ENCODE data around the gene SLC16A14.
"Not testable (repeated sequence)": the region's sequence is repeated elsewhere in the genome, so short reads cannot be mapped to it uniquely, and the experiment has no call there.

Gene SLC16A14, protein sequence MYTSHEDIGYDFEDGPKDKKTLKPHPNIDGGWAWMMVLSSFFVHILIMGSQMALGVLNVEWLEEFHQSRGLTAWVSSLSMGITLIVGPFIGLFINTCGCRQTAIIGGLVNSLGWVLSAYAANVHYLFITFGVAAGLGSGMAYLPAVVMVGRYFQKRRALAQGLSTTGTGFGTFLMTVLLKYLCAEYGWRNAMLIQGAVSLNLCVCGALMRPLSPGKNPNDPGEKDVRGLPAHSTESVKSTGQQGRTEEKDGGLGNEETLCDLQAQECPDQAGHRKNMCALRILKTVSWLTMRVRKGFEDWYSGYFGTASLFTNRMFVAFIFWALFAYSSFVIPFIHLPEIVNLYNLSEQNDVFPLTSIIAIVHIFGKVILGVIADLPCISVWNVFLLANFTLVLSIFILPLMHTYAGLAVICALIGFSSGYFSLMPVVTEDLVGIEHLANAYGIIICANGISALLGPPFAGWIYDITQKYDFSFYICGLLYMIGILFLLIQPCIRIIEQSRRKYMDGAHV

DNA sequence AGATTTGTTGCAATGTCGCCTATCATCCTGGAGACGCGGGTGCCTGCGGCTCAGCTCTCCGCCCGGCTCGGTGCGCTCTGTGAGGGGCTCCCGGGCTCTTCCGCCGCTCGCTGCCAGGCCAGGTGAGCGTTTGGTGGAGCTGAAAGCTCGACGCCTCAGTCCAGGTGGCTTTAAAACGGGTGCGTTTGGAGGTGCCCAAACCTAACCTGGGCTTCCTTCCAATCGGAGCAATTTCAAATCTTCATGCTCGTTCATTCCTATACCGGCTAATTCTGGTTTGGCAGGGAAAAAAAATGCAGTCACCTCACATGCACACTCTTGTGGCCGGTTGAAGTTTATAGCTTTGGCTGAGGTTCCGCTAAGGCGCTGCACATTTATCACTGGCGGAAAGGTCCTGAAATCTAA lies at the start of gene SLC16A14:
TSS of gene SLC16A14 (minus strand) at position 274 of the 405 bp plus-strand sequence. CDS start 9,572 bp downstream, outside the sequence.
- DNase-seq (ENCODE audit: low spot score) = peak; percentile 73

DNA sequence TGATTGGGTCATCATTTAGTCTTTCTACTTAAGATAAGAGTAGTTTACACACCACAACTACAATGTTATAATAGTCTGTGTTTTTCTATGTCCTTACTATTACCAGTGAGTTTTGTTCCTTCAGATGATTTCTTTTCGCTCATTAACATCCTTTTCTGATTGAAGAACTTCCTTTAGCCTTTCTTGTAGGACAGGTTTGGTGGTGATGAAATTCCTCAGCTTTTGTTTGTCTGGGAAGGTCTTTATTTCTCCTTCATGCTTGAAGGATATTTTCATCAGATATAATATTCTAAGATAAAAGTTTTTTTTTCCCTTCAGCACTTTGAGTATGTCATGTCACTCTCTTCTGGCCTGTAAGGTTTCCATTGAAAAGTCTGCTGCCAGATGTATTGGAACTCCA lies 38.0 kb upstream of the SLC16A14 start:
- DNase-seq (ENCODE audit: low spot score) = no peak

DNA sequence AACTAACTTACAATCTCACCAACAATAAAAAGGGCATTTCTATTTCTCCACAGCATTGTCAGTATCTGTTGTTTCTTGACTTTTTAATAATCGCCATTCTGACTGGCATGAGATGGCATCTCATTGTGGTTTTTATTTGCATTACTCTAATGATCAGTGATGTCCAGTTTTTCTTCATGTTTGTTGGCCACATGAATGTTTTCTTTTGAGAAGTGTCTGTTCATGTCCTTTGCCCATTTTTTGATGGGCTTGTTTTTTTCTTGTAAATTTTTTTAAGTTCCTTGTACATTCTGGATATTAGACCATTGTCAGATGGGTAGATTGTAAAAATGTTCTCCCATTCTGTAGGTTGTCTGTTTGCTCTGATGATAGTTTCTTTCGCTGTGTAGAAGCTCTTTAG lies 33.2 kb upstream of the SLC16A14 start:
- DNase-seq (ENCODE audit: low spot score) = not testable (repeated sequence)

DNA sequence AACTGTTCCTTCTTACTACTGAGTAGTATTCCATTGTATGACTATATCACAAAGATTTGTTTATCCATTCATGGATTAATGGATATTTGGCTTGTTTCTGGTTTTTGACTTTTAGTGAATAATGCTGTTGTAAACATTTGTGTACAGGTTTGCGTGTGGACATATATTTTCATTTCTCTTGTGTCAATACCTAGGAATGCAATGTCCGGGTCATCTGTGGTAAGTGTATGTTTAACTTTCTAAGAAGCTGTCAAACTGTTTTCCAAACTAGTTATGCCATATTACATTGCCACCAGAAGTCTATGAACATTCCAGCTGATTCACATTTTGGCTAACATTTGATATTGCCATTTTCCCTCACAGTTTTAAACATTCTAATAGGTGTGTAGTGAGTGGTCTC lies 29.1 kb upstream of the SLC16A14 start:
- no peak for DNase-seq (ENCODE audit: low spot score)

DNA sequence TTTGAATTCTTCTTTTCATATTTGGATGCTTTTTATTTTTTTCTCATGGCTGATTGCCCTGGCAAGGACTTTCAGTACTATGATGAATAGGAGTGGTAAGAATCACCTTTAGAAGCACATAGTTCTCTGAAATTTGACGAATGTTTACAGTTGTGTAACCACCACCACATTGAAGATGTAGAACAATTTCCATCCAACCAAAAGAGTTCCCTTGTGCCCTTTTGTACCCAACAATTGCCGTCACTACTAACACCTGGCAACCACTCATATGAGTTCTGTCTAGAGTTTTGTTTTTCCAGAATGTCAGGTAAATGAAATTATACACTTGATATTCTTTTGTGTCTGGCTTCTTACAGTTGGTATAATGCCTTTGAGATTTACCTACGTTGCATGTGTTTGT lies 28.7 kb upstream of the SLC16A14 start:
- DNase-seq (ENCODE audit: low spot score) = no peak

DNA sequence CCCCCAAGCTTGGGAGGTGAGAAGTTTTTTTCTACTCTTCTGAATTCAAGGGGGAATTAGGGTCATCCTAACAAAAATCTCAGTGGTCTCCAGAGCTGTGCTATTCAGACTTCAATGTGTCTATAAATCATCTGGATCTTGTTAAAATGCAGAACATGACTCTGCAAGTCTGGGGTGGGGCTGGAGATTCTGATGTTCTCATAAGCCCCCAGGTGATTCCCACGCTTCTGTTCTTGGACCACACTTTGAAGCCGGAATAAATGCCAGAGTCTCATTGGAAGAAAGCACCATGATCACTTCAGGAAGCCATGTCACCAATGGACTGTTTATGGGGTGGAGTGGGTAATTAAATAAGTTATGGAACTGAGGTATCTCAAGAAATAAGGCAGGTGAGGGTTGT lies 22.2 kb upstream of the SLC16A14 start:
- DNase-seq (ENCODE audit: low spot score) = no peak

DNA sequence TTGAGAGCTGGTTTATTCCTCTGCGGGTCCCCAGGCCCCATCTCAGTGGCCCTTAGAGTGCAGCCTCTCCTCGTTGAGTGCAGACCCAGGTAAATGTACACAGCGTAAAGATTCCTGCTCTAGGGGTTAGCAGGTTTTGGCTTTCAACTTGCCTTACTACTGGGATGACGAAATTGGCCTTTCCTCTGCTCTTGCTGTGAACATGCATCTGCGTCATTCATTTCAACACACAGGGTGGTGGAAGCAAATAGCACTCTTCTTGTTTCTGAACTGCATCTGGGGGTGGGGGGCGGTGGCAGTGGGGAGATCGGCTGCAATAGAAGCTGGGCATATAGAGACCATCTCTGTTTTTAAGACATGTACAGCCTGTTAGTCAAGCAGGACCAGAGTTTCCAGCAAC lies 16.5 kb upstream of the SLC16A14 start:
- no peak for DNase-seq (ENCODE audit: low spot score)

DNA sequence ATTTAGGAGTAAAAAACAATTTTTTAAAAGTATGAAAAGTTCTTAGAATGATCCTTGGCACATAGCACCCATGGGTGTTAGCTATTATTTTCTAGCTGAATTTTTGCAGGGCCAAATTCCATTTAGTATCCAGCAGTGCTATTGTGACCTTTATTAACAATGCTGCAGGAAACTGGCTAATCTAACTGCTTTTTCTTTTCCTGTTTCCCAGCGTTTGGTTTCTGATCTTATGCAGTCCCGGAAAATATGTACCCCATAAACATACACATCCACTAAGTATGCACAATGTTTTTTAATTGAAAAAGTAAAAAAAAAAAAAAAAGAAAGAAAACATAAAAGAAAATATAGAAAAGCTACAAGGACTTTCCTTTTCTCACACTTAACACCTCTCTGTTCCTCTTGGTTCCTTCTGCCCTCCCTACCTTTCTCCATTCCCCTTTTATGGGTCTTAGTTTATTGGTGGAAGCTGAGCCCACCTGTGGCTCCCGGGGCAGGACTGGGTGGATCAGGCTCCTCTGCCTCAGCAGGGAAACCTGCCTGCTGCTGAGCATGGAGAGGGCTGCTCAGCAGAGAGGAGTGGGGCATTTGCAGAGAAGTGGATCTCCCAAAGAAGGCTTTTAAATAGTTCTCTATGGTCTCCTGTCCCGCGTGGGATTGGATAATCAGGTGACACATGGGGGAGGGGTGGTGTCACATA lies 9.3 kb upstream of the SLC16A14 start:
- no peak for DNase-seq (ENCODE audit: low spot score)

DNA sequence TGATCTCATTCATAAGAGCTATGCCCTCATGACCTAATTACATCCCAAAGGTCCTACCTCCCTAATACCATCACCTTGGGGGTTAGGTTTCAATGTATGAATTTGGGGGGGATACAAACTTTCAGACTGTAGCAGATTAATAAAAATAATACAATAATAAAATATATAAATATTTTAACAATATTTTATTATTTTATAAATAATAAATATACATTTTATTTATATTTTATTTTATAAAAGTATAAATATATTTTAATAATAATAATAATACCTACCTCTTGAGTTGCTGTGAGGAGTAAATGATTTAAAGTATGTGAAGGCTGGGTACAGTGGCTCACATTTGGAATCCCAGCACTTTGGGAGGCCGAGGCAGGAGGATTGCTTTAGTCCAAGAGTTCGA lies 8.1 kb upstream of the SLC16A14 start:
- no peak for DNase-seq (ENCODE audit: low spot score)

DNA sequence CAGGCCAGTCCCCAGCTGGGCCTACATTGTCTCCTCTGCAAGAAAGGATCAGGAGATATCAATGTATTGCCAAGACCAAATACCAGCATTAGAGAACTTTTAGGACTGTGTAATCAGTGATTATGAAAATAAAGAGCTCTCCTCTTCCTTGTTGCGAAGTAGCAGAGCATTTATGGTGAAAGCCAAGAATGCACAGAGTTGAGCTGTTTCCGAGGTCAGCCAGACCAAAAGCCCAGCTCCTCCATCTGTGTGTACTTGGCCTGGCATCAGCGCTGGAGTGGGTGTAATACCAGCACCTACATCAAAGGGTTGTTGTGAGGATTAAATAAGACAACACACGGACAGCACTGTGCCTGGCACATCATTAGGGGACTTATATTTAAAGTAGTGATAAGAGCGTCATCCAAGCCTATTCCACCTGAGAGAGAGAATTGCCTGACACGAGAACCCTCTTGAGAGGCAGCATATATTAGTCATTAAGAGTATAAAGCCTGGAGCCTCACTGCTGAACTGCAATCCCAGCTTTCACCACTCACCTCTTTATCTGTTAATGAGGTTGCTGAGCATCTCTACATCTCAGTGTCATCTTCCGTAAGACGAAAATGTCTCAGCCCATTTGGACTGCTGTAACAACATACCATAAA lies 7.4 kb upstream of the SLC16A14 start:
- DNase-seq (ENCODE audit: low spot score) = no peak

DNA sequence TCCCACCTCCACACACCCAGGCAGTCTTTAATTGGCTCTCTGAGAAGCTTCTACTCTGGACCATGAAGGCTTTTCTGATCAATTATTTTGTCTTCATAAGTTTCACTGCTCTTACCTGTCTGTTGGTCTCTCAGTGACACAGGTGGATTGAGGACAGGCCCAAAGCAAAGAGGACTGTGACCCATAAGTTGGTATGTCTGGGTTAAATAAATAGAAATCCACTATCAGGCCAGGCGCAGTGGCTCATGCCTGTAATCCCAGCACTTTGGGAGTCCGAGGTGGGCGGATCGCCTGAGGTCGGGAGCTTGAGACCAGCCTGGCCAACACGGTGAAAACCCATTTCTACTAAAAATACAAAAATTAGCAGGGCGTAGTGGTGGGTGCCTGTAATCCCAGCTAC lies 2.7 kb upstream of the SLC16A14 start:
- DNase-seq (ENCODE audit: low spot score) = no peak

DNA sequence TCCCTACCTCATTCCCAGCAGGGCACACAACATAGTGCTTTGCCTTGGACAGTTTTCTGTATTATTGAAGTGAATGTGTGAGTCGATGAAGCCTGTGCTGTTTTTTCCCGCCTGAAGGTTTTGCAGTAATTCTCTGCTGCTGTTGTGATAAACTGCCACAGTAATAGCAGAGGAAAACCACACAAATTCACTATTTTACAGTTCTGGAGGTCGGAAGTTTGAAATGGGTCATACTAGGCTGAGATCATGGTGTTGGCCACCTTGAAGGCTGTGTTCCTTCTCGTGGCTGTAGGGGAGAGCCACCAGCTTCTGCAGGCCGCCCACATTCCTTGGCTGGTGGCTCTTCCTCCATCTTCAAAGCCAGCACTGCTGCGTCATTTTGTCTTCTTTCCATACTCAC lies 678 bp upstream of the SLC16A14 start:
- DNase-seq (ENCODE audit: low spot score) = no peak

DNA sequence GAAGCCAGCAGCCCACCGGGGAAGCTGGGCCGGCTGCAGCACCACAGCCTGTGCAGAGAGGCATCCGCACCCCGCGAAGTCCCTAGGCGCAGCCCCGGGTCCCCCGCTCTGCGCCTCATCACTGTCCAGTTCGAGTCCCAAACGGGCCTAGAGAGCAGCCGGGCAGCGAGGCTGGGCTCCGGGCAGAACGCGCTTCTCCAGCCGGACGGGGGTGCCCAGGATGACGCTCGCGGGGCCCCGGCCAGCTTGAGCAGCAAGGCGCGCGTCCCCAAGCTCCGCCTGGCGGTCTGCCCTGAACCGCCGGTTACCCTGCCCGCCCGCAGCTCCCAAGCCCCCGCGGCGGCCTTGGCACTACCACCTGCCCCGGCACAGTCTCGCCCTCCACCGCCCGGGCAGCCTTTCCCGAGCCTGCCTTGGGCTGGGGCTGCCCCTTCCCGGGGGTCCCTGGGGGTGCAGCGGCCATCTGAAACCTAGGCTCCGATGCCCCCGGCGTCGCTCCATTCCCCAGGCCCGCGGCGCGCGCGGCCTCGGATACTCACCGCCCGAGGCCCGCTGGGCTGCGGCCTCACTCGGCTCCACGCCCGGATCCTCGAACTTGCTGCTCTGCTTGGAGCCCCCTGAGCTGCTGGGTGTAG lies 591 bp downstream of the SLC16A14 start:
- peak; percentile 49 for DNase-seq (ENCODE audit: low spot score)

DNA sequence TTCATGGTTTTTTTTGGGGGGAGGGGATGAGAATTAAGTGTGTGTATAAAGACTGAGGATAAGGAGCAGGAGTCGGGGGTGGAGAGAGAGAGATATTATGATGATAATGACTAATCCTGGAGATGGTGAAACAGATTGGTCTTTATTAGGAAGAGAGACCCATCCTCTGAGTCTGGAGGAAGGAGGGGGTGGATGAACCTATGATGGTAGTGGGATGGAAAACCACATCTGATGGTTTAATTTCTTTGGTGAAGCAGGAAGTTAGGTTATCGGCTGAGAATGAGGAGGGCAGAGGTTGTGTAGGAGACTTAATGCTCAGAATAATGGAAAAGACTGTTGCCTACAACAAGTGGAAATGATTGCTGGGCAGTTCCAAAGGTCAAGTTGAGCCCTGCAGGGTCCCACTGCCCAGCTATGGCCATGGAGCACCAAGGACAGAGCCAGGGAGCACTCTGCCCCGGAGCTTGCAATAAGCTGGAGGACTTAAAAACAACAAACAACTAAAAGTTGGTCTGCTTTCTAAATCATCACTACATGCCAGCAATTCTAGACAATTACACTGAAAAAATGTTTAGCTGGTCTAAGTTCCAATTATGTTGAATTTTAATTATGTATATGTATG lies 7.9 kb downstream of the SLC16A14 start:
- peak; percentile 3 for DNase-seq (ENCODE audit: low spot score)

DNA sequence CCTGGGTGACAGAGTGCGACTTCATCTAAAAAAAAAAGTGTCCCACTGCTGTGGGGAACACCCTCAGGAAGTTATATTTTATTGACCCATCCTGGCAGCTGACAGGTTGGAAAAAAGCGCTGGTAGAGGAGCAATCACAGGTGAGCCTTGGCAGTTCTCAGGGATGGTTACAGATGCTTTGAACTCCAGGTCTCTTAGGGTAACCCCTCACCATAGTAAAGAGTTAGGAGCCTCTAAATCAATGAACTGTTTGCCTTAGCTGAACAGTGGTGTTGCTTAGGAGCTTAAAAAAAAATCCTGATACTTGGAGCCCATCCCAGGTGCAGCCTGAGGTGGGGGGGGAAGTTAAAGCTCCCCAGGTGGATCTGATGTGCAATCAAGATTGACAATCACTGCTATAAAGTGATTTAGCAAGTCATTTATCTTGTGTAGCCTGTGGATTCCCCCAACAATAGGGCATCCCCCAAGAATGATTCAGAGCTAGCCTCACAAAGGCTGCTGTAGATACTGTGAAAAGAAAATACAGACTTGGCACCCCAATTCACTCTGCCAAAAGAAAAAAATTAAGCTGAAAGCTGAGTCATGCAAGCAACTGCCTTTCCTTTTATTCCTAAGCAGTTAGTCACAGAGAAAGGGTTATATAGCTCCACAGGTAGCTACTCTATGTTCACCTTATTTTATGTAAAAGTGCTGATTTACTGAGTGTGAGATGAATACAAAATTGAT lies 14.8 kb downstream of the SLC16A14 start:
- DNase-seq (ENCODE audit: low spot score) = peak; percentile 82

DNA sequence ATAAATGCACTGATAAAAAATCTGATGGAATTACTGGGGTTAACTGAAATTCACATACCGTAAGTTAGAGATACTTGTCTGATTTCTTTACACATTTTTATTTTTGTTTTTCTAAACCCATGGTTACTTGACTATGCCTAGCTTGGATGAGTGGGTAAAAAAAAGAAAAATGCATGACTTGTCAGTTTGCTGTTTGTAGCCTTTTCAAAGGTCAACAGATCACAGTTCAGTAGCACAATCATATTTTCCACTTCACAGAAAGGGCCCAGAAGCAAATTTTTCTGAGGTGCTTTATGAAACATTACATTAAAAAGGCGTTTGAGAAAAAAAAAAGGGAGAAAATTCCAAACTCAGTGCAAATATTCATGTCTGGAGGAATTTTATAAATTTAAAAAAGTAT lies 16.4 kb downstream of the SLC16A14 start:
- DNase-seq (ENCODE audit: low spot score) = peak; percentile 31

DNA sequence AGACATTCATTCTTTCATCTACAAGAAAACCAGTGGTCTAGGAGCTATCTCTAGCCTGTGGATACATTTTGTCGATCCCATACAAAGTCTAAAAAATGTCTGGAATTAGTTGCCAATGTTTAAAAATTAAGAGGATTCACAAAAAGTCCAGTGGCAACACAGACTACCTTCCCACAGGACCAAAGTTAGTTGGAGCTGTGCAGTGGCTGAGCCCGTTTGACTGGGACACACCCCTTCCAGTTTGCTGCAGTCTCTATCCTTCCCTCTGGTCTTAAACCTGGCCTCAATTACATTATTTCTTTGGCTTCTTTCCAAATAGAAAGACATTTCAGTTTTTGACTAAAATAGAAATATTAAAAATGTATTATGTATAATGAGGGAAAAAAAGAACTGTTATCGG lies 18.6 kb downstream of the SLC16A14 start:
- no peak for DNase-seq (ENCODE audit: low spot score)

DNA sequence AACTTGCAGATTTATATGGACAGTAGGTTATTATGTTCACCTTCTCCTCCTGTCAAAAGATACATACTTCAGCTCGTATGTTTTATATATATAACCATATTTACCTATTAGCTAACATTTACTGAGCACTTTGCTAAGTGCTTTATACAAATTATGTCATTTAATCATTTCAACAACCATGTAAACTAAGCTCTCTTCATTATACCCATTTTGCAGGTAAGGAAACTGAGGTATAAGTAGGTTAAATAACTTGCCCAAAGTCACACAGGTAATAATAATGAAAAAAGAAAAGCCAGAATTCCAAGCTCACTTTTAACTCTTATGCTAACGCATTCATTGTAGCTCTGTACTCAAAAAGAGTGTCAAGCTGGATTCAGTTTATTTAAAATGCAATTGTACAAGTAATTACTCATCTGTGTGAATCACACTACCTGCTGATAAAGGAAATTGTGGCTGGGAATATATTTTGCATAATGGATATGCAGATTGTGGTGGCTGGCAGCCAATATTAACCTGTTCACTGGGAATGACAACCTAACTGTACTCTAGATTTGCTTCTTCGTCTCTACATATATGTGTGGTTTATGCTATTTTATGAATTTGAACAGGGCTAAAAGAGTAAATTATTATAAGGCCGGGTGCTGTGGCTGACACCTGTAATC lies 20.6 kb downstream of the SLC16A14 start:
- no peak for DNase-seq (ENCODE audit: low spot score)

DNA sequence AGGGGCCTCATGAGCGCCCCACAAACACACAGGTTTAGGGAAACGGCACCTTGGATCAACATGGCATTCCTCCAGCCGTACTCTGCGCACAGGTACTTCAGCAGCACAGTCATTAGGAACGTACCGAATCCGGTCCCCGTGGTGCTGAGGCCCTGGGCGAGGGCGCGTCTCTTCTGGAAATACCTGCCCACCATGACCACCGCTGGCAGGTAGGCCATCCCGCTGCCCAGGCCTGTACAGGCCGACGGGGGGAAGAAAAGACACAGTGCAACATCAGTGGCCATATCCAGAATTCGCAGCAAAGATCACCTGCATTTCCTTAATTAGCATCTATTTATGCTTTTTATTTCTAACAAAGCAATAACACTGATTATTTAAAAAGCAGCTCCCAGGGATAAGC lies 22.2 kb downstream of the SLC16A14 start:
- no peak for DNase-seq (ENCODE audit: low spot score)

DNA sequence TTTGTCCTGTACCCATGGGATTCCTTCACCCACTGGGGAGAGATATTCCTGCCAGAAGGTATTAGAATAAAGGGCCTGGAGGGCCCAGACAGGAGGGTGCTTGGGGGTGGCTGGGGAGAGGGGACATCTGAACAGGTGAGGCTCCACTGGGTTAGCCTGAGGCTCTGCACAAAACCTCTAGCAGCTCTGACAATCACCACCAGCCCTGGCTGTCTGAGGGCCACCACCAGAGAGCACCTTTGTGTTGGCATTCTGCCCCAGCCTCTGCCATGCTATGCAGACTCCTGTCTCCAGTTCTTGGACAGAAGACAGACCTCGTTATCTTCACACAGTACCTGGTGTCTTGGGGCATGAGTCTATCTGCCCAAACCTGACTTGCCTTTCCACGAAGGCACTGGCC lies 25.3 kb downstream of the SLC16A14 start:
- DNase-seq (ENCODE audit: low spot score) = no peak

DNA sequence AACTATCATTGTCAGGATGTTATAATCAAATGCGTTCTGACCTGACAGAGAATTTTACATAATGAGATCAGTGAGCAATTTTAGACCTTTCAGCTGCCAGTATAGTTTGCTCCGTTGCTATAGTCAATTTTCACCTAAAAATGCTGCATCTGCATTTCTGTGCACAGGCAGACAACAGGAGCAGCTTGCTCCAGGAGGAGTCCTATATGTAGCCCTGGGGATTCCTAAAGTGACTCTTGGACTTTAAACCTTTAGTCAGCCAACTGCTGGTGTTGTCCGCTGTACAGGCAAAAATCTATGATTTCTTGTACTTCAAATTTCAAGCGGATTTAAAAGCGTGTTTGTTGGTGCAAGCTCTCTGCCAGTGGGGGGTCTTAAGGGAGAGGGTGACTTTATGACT lies 25.7 kb downstream of the SLC16A14 start:
- DNase-seq (ENCODE audit: low spot score) = no peak
